Activated CD8-positive, alpha-beta memory T cell treated with anti-CD3 and anti-CD28 coated beads, Interleukin-2, amount 50 U/mL, for 1 hour (primary cell): ENCODE results near the gene MAMLD1.

ENCODE experiments used
- DNase-seq: peaks from one replicate; pipeline ENCODE4 v3.0.0-alpha.2; 2020; ENCODE audit errors: extremely low read depth

MAMLD1 gene

DNA sequence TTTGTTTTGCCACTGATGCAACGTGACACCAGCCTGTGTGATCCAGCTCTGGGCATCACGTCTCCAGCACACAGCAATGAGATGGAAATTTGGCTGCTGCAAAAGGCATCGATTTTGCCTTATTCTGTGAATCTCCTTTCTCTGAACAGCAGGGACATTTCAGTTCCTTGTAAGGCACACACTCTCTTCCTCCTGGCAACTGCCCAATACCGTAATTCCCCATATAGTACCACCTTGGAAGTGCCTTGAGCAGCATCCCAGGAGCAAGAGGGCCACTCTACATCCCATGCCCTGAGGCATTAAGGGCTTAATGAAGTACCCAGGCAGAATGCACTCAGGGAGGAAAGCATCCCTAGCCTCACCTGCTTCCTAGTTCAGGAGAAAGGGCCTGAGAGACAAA, 10.5 kb upstream of the MAMLD1 start:
- DNase-seq = no peak

DNA sequence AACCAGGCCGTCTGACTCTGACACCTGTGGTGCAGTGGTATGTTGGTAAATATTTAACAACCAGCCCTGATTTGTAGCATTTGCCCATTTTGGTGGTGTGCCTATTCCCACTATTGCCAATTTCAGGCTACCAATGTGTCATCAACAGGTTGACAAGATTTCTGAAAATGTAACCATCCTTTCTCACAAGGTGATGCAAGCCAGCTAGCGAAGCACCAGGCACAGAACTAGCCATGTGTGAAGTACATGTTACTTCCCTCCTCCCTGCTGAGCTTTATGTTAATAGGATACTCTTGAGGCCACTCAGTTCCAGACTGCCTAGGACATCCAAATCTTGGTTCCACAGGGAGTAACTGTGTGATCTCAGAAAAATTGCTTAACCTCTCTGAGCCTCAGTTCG, 7.2 kb upstream of the MAMLD1 start:
- DNase-seq = no peak

GRCh38 chrX:150357790-150358189, 5.3 kb upstream of the MAMLD1 start:
- no peak for DNase-seq

DNA sequence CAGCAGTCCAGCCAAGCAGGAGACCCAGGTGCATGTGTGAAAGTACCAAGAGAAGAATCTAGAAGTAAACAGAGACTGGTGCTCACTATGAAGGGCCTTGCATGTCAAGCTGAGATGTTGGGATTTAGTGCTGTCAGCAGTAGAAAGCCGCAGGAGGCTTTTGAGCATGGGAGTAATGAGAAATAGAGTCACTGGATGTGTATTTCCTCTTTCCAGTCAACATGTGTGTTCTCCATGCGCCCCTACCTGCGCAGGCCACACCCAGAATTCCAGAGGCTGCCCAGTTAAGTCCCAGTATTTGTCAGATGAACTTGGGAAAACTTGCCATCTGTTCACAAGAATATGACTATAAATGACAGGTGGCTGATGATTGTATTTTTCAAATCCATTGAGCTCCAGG, 4.5 kb upstream of the MAMLD1 start:
- DNase-seq = no peak

GRCh38 chrX:150360331-150360730, 2.8 kb upstream of the MAMLD1 start:
- no peak for DNase-seq

GRCh38 chrX:150361070-150361776, 1.9 kb upstream of the MAMLD1 start:
- no peak for DNase-seq

GRCh38 chrX:150361777-150362351, 1.3 kb upstream of the MAMLD1 start:
- DNase-seq = no peak

GRCh38 chrX:150363561-150364346, 637 bp downstream of the MAMLD1 start:
- no peak for DNase-seq

DNA sequence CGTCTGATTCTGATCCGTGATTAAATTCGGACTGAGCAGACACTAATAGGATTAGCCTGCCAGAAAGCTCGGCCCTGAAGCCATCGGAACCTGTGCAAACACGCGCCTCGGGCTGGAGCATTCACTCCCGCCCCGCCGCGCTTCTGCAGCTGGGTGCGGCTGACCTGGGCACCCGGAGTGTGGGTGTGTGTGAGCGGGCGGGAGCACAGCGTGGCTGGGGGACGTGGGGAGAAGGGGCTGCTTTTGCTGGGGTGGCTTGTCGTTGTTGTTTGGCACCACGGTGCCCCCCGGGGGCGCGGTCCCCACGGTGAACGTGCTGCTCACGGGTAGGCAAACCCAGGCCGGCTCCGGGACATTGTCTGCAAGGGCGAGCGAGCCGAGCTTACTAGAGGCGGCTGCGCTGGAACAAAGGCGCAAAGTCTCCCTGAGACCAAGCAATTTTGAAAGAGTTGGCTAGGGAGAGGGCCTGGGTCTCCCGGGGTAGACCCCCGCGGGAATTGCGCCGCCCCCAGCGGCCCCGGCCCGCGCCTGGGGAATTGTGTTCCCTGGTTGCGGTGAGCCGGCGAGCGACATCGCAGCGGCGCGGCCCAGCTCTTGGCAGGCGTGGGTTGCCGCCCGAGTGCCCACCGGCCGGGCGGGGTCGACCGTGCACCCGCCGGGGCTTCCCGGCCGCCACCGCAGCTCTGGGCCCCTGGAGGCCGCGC, 1.4 kb downstream of the MAMLD1 start:
- no peak for DNase-seq

DNA sequence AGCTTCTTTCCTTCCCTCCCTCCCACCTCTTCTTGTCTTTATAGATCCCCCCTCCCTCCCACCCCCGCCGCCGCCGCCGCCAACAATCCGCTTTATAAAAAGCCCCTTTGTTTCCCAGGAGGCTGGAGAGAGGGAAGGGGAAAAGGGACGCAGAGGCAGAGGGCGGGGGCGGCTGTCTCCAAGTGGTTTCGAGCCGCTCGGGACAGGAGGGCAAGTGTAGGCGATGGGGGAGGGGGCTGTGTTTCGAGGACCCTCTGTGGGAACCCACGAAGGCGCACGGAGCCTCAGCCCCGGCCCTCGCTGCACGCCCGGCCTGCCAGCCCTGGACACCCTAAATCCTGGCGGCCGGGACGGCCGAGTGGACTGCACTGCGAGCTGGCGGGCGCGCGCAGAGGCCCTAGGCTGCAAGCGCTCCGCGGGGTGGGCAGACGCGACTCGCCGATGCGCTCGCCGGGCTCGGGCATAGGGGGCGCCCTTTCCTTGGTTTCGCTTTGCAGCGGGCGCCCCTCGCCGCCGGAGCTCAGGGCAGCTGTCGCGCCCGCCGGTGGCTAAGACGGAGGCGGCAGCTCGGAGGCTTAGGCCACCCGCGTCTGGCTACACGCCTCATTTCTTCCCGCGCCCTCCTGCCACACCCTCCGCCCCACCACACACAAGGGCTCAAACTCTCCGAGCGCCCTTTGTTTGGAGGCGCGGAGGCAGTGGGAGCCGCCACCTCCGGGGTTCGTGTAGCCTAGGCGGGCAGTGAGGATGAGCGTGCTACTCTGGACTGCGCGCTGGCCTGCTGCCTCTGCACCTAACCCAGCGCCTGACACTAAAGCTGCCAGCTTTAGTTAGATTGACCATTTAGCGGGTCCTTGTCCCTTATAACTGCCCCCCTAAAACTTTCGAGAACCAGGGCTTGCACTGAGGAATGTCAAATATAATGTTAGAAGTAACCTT, 2.2 kb downstream of the MAMLD1 start:
- DNase-seq = no peak

DNA sequence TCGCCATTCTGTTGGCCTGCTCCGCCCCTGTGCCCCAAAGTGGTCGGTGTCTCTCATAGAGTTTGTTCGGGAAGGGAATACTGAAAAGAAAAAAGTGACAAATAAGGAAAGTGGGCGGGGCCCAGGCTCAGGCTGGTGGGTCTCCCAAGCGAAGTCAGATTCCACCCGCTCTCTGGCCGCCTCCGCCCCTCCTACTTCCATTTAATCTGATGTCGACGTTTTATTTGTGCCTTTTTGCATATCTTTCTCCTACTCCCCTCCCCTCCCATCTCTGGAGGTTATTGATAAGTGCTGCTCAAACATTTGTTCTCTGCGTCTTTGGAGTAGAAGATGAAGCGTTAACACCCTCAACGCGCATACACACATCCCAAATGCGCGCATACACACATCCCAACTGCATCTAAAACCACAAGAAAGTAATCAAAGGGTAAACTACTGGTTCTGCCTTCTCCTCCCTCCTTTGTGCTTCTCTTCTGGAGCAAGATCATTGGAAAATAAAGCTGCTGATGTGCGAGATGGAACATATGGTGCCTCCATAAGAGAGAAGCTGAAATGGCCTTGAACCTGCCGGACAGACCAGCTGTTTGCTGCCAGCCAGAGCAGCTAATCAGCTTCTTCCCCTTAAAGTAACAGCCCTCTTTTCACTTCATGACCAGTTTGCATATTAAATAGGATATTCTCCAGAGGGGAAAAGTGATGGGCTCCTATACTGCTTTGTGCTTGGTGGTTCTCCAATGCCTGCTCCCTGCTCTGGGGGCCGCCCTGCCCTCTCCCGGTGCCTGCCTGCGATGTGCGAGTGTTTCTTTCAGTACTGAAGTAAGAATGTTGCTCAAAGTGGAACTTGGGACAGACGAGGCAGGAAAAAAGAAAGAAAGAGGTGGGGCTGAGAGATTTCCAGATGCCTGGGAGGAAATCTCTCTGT, 3.1 kb downstream of the MAMLD1 start:
- DNase-seq = no peak

GRCh38 chrX:150366951-150367545, 3.9 kb downstream of the MAMLD1 start:
- no peak for DNase-seq

GRCh38 chrX:150370589-150371312, 7.6 kb downstream of the MAMLD1 start:
- no peak for DNase-seq

- no peak for DNase-seq
Measured at GRCh38 chrX:150371877-150372276, 8.8 kb downstream of the MAMLD1 start.

GRCh38 chrX:150372280-150372679, 9.2 kb downstream of the MAMLD1 start:
- no peak for DNase-seq

DNA sequence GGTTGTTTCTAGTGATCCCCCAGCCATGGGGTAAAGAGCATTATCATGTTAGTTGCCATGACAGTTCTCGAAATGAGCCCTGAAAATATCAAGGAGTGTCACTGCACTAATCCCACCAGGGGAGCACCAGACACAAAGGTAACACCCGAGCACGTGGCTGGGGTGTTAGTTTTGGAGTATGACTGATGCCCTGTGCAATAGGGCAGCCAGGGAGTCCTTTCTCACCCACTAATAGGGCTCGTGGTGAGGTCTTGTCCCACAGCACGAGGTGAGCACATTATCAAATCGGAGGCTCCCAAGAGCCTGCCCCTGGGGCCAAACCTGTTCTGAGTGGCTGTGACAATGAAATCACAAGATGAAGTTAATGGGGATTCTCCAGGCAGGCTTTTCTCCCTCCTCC, 9.6 kb downstream of the MAMLD1 start:
- DNase-seq = no peak

DNA sequence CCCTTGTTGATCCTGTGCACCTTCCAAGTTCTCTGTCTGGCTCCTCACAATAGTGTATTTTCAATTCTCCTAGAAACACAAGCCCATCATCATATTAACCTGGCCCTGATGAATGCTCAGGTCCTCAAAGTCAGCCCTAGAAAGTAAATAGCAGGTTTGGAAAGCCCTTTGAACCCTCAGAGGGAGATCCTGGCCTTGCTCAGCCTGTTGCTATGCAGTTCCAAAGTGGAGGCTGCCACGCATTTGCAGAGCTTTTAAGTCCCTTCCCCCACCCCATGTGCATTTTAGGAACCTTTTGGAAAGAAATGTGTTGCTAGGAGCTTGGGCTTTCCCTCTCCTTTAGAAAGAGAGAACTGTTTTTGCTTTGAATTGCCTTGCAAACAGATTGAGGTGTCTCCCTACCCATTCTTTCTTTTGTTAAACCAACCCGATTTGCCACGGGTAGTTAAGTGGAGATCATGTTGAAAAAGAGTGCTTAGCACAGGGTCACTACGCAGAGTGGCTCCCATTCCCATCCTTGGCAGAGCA, 12.2 kb downstream of the MAMLD1 start:
- no peak for DNase-seq

DNA sequence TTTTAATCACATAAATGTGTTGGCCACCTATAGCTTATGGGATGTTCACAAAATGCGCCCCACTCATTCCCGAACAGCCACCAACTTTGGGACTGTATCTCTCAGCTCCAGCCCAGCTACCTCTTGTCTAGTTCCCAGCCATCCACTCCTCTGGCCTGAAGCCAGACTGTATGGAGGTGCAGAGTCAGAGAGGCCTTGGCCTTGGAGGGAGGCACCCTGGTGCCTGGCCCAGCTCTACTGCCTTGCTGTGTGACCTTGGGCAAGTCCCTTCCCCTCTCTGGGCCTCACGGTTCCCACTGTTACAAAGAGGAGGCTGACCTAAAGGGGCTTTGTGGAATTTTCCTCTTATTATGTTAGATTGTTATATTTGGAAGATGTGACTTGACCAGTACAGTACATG, 13.9 kb downstream of the MAMLD1 start:
- DNase-seq = no peak

GRCh38 chrX:150405006-150405405, 41.9 kb downstream of the MAMLD1 start:
- no peak for DNase-seq
